RWPE2 (cell line): ENCODE data around the gene RPN2.

ENCODE experiments used
- ATAC-seq: fragments of 200-7000 bp; cut with Tn5 transposase; 3 replicates; pipeline ENCODE4 v1.9.1; 2021; ENCODE audit warnings: low read depth
- DNase-seq: peaks from one replicate; pipeline ENCODE4 v3.0.0-alpha.2; 2020; ENCODE audit warnings: low spot score
- H3K27ac ChIP-seq: fragments of 450-650 bp; 2 replicates; pipeline ENCODE4 v1.5.1; 2017; ENCODE audit warnings: mild to moderate bottlenecking; ENCODE audit not compliant: poor library complexity, severe bottlenecking
- H3K27me3 ChIP-seq: fragments of 250-450 bp; sonication (Bioruptor Pico); 2 replicates; pipeline ENCODE4 v1.5.1; 2021; ENCODE audit warnings: mild to moderate bottlenecking, moderate library complexity; ENCODE audit not compliant: insufficient read depth, poor library complexity, severe bottlenecking
- H3K36me3 ChIP-seq: fragments of 250-450 bp; sonication (Bioruptor Pico); 2 replicates; pipeline ENCODE4 v1.5.1; 2020; ENCODE audit warnings: low read depth, mild to moderate bottlenecking, moderate library complexity
- H3K4me1 ChIP-seq: fragments of 250-450 bp; sonication (Bioruptor Pico); 2 replicates; pipeline ENCODE4 v1.5.1; 2021; ENCODE audit warnings: mild to moderate bottlenecking, moderate library complexity; ENCODE audit not compliant: insufficient read depth, poor library complexity, severe bottlenecking
- H3K4me3 ChIP-seq: fragments of 250-450 bp; sonication (Bioruptor Pico); 2 replicates; pipeline ENCODE4 v1.5.1; 2021; ENCODE audit warnings: mild to moderate bottlenecking, moderate library complexity; ENCODE audit not compliant: severe bottlenecking
- H3K9me3 ChIP-seq: fragments of 250-450 bp; sonication (Bioruptor Pico); 2 replicates; pipeline ENCODE4 v1.5.1; 2021; ENCODE audit warnings: mild to moderate bottlenecking, moderate library complexity; ENCODE audit not compliant: severe bottlenecking
- CTCF ChIP-seq: fragments of 450-650 bp; IDR thresholded peaks from one replicate; pipeline ENCODE4 v1.5.1; 2017; ENCODE audit warnings: mild to moderate bottlenecking, moderate library complexity; ENCODE audit not compliant: poor library complexity, severe bottlenecking

Gene RPN2

GRCh38 chr20:37190354-37191112, 11.4 kb downstream of the RPN2 start:
- no peaks in the 10 kb centered on the region for H3K27me3 ChIP-seq
- no peak for DNase-seq
- H3K4me3 ChIP-seq: no peak overlapping the region
- no peaks in the 10 kb centered on the region for H3K4me1 ChIP-seq
- H3K36me3 ChIP-seq: peaks cover 86% of the 10 kb centered on the region
- no peaks in the 10 kb centered on the region for H3K9me3 ChIP-seq
- no peak overlapping the region for H3K27ac ChIP-seq
- no peak for TF ChIP-seq CTCF
- no peak for ATAC-seq

- DNase-seq: peak; percentile 87
- TF ChIP-seq CTCF: peak; percentile 100
- ATAC-seq: peak; percentile 83
- H3K27me3 ChIP-seq: no peaks in the 10 kb centered on the region
- H3K36me3 ChIP-seq: peaks cover 81% of the 10 kb centered on the region
- H3K4me3 ChIP-seq: no peak overlapping the region
- no peaks in the 10 kb centered on the region for H3K4me1 ChIP-seq
- no peaks in the 10 kb centered on the region for H3K9me3 ChIP-seq
- no peak overlapping the region for H3K27ac ChIP-seq
These were observed 13.2 kb downstream of the RPN2 start for GRCh38 chr20:37192137-37192854.

DNA sequence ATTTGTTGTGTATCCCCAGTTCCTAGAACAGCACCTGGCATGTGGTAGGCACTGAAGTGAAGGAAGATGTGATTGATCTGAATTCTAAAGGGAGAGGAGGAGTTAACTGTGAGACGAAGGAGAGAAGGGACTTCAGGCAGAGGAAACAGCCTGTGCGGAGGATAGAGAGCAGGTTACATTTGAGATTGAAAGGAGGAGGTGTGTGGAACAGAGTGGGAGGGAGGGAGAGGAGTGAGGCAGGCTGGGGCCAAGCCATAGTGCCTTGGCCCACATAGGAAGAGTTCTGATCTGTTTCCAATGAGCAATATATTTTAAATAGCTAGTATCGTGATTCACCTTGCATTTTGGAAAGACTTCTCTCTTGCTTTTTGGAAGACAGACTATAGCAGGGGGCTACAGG, 14.1 kb downstream of the RPN2 start:
- H3K27ac ChIP-seq: no peak overlapping the region
- H3K9me3 ChIP-seq: no peaks in the 10 kb centered on the region
- DNase-seq (no peak), ATAC-seq (no peak)
- TF ChIP-seq CTCF: no peak
- H3K36me3 ChIP-seq: peaks cover 81% of the 10 kb centered on the region
- H3K4me3 ChIP-seq: no peak overlapping the region
- H3K4me1 ChIP-seq: no peaks in the 10 kb centered on the region
- no peaks in the 10 kb centered on the region for H3K27me3 ChIP-seq

GRCh38 chr20:37193821-37194220, 14.7 kb downstream of the RPN2 start:
- H3K4me3 ChIP-seq: no peak overlapping the region
- H3K36me3 ChIP-seq: peaks cover 81% of the 10 kb centered on the region
- no peak for DNase-seq
- H3K27ac ChIP-seq: no peak overlapping the region
- H3K27me3 ChIP-seq: no peaks in the 10 kb centered on the region
- no peak for ATAC-seq
- H3K9me3 ChIP-seq: no peaks in the 10 kb centered on the region
- no peak for TF ChIP-seq CTCF
- H3K4me1 ChIP-seq: no peaks in the 10 kb centered on the region
